PC-3 (cell line): ENCODE results near the gene RAX2. TPM values are rescaled to one million over a fixed set of nuclear protein-coding genes. Genes with fewer than 3 reads are reported as not detected.

Experiments used
- ATAC-seq: fragments of 200-7000 bp; cut with Tn5 transposase; 2 replicates; pipeline ENCODE4 v1.9.1; 2020; ENCODE audit warnings: mild to moderate bottlenecking, moderate library complexity
- BruUV-seq: library from RNA; stranded (reverse); fragments of 400-500 nt; replicated peaks from 2 replicates; lab custom pipeline; 2021; lab: Mats Ljungman, UMichigan
- CTCF ChIA-PET: fragments of 300-600 bp; sonication (Branson Sonifier 250); formaldehyde crosslinking; loops from one replicate; lab custom pipeline; 2022; ENCODE audit warnings: antibody characterized with exemption; lab: Charles Lee
- POLR2A ChIA-PET: fragments of 300-600 bp; sonication (Branson Sonifier 250); formaldehyde crosslinking; loops from one replicate; lab custom pipeline; 2022; ENCODE audit warnings: antibody characterized with exemption; ENCODE audit not compliant: unreplicated experiment; lab: Charles Lee
- DNase-seq: peaks from one replicate; pipeline ENCODE4 v3.0.0-alpha.2; 2015
- H2AFZ ChIP-seq: fragments of 300-600 bp; sonication (generic); 2 replicates; pipeline ENCODE4 v1.6.0; 2016; ENCODE audit warnings: antibody characterized with exemption, low read length
- H3F3A ChIP-seq: fragments of 300-600 bp; sonication (generic); one replicate; pipeline ENCODE4 v1.6.0; 2017; ENCODE audit warnings: antibody characterized with exemption, low read length, control low read depth, mild to moderate bottlenecking; ENCODE audit not compliant: unreplicated experiment
- H3K27ac ChIP-seq: fragments of 300-600 bp; sonication (generic); 2 replicates; pipeline ENCODE4 v1.5.1; 2016; ENCODE audit warnings: mild to moderate bottlenecking, low read length
- H3K27me3 ChIP-seq: fragments of 300-600 bp; sonication (generic); 2 replicates; pipeline ENCODE4 v1.6.1; 2016; ENCODE audit warnings: low read length, mixed read lengths
- H3K36me3 ChIP-seq: fragments of 300-600 bp; sonication (generic); 2 replicates; pipeline ENCODE4 v1.6.1; 2016; ENCODE audit warnings: low read depth, mixed run types, low read length, mixed read lengths
- H3K4me1 ChIP-seq: fragments of 300-600 bp; sonication (generic); 2 replicates; pipeline ENCODE4 v1.5.1; 2016; ENCODE audit warnings: low read length; ENCODE audit not compliant: insufficient read depth
- H3K4me2 ChIP-seq: fragments of 300-600 bp; sonication (generic); 2 replicates; pipeline ENCODE4 v1.6.0; 2016; ENCODE audit warnings: low read length
- H3K4me3 ChIP-seq: fragments of 300-600 bp; sonication (generic); 2 replicates; pipeline ENCODE4 v1.5.1; 2016; ENCODE audit warnings: mild to moderate bottlenecking, low read length, mixed read lengths
- H3K79me2 ChIP-seq: fragments of 300-600 bp; sonication (generic); 2 replicates; pipeline ENCODE4 v1.6.1; 2017; ENCODE audit warnings: low read length, mixed read lengths
- H3K9ac ChIP-seq: fragments of 300-600 bp; sonication (generic); 2 replicates; pipeline ENCODE4 v1.6.0; 2016; ENCODE audit warnings: mild to moderate bottlenecking, low read length
- H3K9me2 ChIP-seq: fragments of 300-600 bp; sonication (generic); replicated peaks from 2 replicates; pipeline ENCODE4 v1.6.1; 2016; ENCODE audit warnings: mixed run types, low read length, mixed read lengths
- H3K9me3 ChIP-seq: fragments of 300-600 bp; sonication (generic); 2 replicates; pipeline ENCODE4 v1.6.1; 2016; ENCODE audit warnings: low read length, mixed read lengths
- H4K20me1 ChIP-seq: fragments of 300-600 bp; sonication (generic); 2 replicates; pipeline ENCODE4 v1.6.1; 2016; ENCODE audit warnings: low read length, mixed read lengths
- CTCF ChIP-seq: fragments of 300-600 bp; sonication (generic); conservative IDR thresholded peaks from 2 replicates; pipeline ENCODE4 v1.5.1; 2017; ENCODE audit warnings: antibody characterized with exemption, low read depth, mild to moderate bottlenecking, low read length
- EZH2 ChIP-seq: fragments of 300-600 bp; sonication (generic); IDR thresholded peaks from one replicate; pipeline ENCODE4 v1.6.1; 2017; ENCODE audit warnings: antibody characterized with exemption, mild to moderate bottlenecking, low read length; ENCODE audit not compliant: unreplicated experiment
- EZH2phosphoT487 ChIP-seq: fragments of 300-600 bp; sonication (generic); IDR thresholded peaks from 2 replicates; pipeline ENCODE4 v1.6.1; 2018; ENCODE audit warnings: mild to moderate bottlenecking, antibody characterized with exemption, low read length, borderline replicate concordance
- intact Hi-C: fragments of 100-400 bp; cut with micrococcal nuclease; formaldehyde crosslinking; loops from 2 replicates; pipeline ENCODE4 v1.9.0; 2023
- total RNA-seq: library from RNA; depleted of rRNA; stranded (reverse); fragments of >200 nt; gene quantifications from 2 replicates; pipeline ENCODE4 v1.2.3, GENCODE V29; 2014

Gene RAX2
- total RNA-seq, 1 experiment from 2014 or later = not detected

- Histone ChIP-seq H3K9me2 (no peaks in the 10 kb centered on the region), H3K36me3 (no peaks in the 10 kb centered on the region), H3K27me3 (no peaks in the 10 kb centered on the region), H3K9me3 (no peaks in the 10 kb centered on the region), H3K4me2 (no peak overlapping the region), H4K20me1 (no peaks in the 10 kb centered on the region), H3K9ac (no peak overlapping the region), H3K4me3 (no peak overlapping the region), H2AFZ (no peak overlapping the region), H3K4me1 (no peaks in the 10 kb centered on the region), H3F3A (no peaks in the 10 kb centered on the region), H3K27ac (no peak overlapping the region), H3K79me2 (no peaks in the 10 kb centered on the region)
- no peak for ATAC-seq
- CTCF ChIA-PET = no interaction called here
- no peak for TF ChIP-seq EZH2
- BruUV-seq = no TSS peak
- DNase-seq = no peak
- POLR2A ChIA-PET = no interaction called here
- intact Hi-C loops = no loop called here
Observed at GRCh38 chr19:3771000-3771905, 775 bp downstream of the RAX2 start.

GRCh38 chr19:3770136-3770999 lies 1.7 kb downstream of the RAX2 start:
- no peak for ATAC-seq
- Histone ChIP-seq H3K9ac (no peak overlapping the region), H3K4me1 (no peaks in the 10 kb centered on the region), H3K4me2 (no peak overlapping the region), H3K4me3 (no peak overlapping the region), H3K36me3 (no peaks in the 10 kb centered on the region), H4K20me1 (no peaks in the 10 kb centered on the region), H2AFZ (no peak overlapping the region), H3K79me2 (no peaks in the 10 kb centered on the region), H3F3A (no peaks in the 10 kb centered on the region), H3K9me2 (no peaks in the 10 kb centered on the region), H3K27me3 (no peaks in the 10 kb centered on the region), H3K27ac (no peak overlapping the region), H3K9me3 (no peaks in the 10 kb centered on the region)
- POLR2A ChIA-PET = no interaction called here
- TF ChIP-seq CTCF (no peak), EZH2phosphoT487 (no peak), EZH2 (no peak)
- CTCF ChIA-PET = no interaction called here
- no TSS peak for BruUV-seq
- intact Hi-C loops = no loop called here
- DNase-seq = no peak

GRCh38 chr19:3769494-3769893 lies 2.5 kb downstream of the RAX2 start:
- intact Hi-C loops = no loop called here
- no peak overlapping the region for H3K4me3 ChIP-seq
- no peak for TF ChIP-seq EZH2phosphoT487
- TF ChIP-seq EZH2 = no peak
- no peak for TF ChIP-seq CTCF
- no peak for DNase-seq
- no peaks in the 10 kb centered on the region for H3K9me3 ChIP-seq
- H3F3A ChIP-seq = no peaks in the 10 kb centered on the region
- no peaks in the 10 kb centered on the region for H4K20me1 ChIP-seq
- no peaks in the 10 kb centered on the region for H3K36me3 ChIP-seq
- no peaks in the 10 kb centered on the region for H3K9me2 ChIP-seq
- BruUV-seq = no TSS peak
- no peak overlapping the region for H3K4me2 ChIP-seq
- H3K9ac ChIP-seq = no peak overlapping the region
- H3K27ac ChIP-seq = no peak overlapping the region
- no peaks in the 10 kb centered on the region for H3K79me2 ChIP-seq
- no peak for ATAC-seq
- CTCF ChIA-PET = no interaction called here
- no peaks in the 10 kb centered on the region for H3K4me1 ChIP-seq
- POLR2A ChIA-PET = no interaction called here
- H3K27me3 ChIP-seq = no peaks in the 10 kb centered on the region
- no peak overlapping the region for H2AFZ ChIP-seq
